K562 (cell line): ENCODE data around the gene SNAPC3. TPM values are rescaled to one million over a fixed set of nuclear protein-coding genes. Genes with fewer than 3 reads are reported as not detected.
A peak's percentile ranks its signal among the peaks of the same experiment; 100 is the strongest.

Experiments used
- ARID4B ChIP-seq: sonication (generic); formaldehyde crosslinking; IDR thresholded peaks from 2 replicates; pipeline ENCODE4 v1.8.0; 2022; ENCODE audit warnings: mild to moderate bottlenecking, missing genetic modification reagents
- CTCFL ChIP-seq: IDR thresholded peaks from 2 replicates; pipeline ENCODE4 v1.6.1; 2011; ENCODE audit warnings: borderline replicate concordance, low read depth, mild to moderate bottlenecking, moderate library complexity, low read length; ENCODE audit not compliant: insufficient read depth, poor library complexity, severe bottlenecking
- DEAF1 ChIP-seq: fragments of 450-650 bp; formaldehyde crosslinking; IDR thresholded peaks from 2 replicates; pipeline ENCODE4 v1.4.0; 2020; ENCODE audit warnings: mild to moderate bottlenecking, moderate library complexity
- HDAC6 ChIP-seq: IDR thresholded peaks from 2 replicates; pipeline ENCODE4 v1.6.1; 2012; ENCODE audit warnings: low read depth, mild to moderate bottlenecking, control low read depth, inconsistent platforms, low read length, moderate library complexity
- KAT2B ChIP-seq: IDR thresholded peaks from one replicate; pipeline ENCODE4 v1.6.1; 2012; ENCODE audit warnings: low read depth, mild to moderate bottlenecking, control low read depth, inconsistent platforms, low read length, moderate library complexity
- KHSRP ChIP-seq: fragments of 450-650 bp; IDR thresholded peaks from 2 replicates; pipeline ENCODE4 v1.6.1; 2017
- NEUROD1 ChIP-seq: fragments of 150-350 bp; IDR thresholded peaks from 2 replicates; pipeline ENCODE4 v1.6.1; 2014; ENCODE audit warnings: borderline replicate concordance, low read length, low read depth; ENCODE audit not compliant: partially characterized antibody
- NFE2L1 ChIP-seq: fragments of 450-650 bp; IDR thresholded peaks from 2 replicates; pipeline ENCODE4 v1.6.1; 2016; ENCODE audit warnings: missing genetic modification characterization, low read depth, mild to moderate bottlenecking, missing compliant biosample characterization, moderate library complexity, borderline replicate concordance
- NFIC ChIP-seq: fragments of 450-650 bp; IDR thresholded peaks from 2 replicates; pipeline ENCODE4 v1.6.1; 2017; ENCODE audit warnings: mild to moderate bottlenecking, inconsistent platforms
- PKNOX1 ChIP-seq: fragments of 450-650 bp; IDR thresholded peaks from 2 replicates; pipeline ENCODE4 v1.6.1; 2016
- STAG1 ChIP-seq: sonication (generic); formaldehyde crosslinking; IDR thresholded peaks from 2 replicates; pipeline ENCODE4 v1.5.0; 2020; ENCODE audit warnings: missing genetic modification reagents, borderline replicate concordance
- ZBTB1 ChIP-seq: sonication (generic); formaldehyde crosslinking; IDR thresholded peaks from 2 replicates; pipeline ENCODE4 v1.8.1; 2023; ENCODE audit warnings: missing genetic modification reagents, low read depth, mild to moderate bottlenecking, borderline replicate concordance
- ZBTB12 ChIP-seq: fragments of 250-450 bp; sonication (Bioruptor Pico); IDR thresholded peaks from 2 replicates; pipeline ENCODE4 v1.4.0; 2020
- polyA plus RNA-seq, 8 experiments: library from polyadenylated mRNA; depleted of rRNA in 4 of 8; stranded (reverse) in 5 of 8; unstranded in 3 of 8; fragments of >200 nt; fragmentation: Nextera tagmentation in 2 of 8; fragmentation: Illumina TruSeq in 1 of 8; extraction: Ambion mirVana in 2 of 8; extraction: Trizol in 1 of 8; gene quantifications; 2 replicates each; pipeline versions ENCODE4 v1.2.1 to v1.2.3, GENCODE V29; 2011 to 2014; ENCODE audit warnings: inconsistent platforms in 1 of 8, missing spikeins in 1 of 8
- total RNA-seq, 7 experiments: library from RNA; depleted of rRNA in 6 of 7; stranded (reverse); fragments of >200 nt in 6 of 7; fragmentation: Illumina TruSeq in 2 of 7; extraction: Trizol in 2 of 7; gene quantifications; 2 replicates each; pipeline versions ENCODE4 v1.2.1 to v1.2.3, GENCODE V29; 2011 to 2021; ENCODE audit warnings: low replicate concordance in 1 of 7

Gene SNAPC3
- total and polyA plus RNA-seq, 9 of the 15 experiments (the other 6 are each of a cell fraction or from before 2014, with no cell fraction given), result 2.3 to 38.9 (median 19.8) TPM

GRCh38 chr9:15510789-15511575, 88.3 kb downstream of the SNAPC3 start, which contains the start of gene PSIP1 (continued):
- TF ChIP-seq NFIC (peak; percentile 7; the same call in 1 of the 2 replicates), ARID4B (CRISPR knock-in tag) (no peak; the same call in 1 of the 2 replicates), HDAC6 (no peak), NEUROD1 (peak; percentile 17), KAT2B (no peak), KHSRP (no peak), DEAF1 (CRISPR knock-in tag) (no peak), PKNOX1 (peak; percentile 57), ZBTB1 (CRISPR knock-in tag) (peak; percentile 92), ZBTB12 (no peak), CTCFL (no peak), STAG1 (CRISPR knock-in tag) (no peak), NFE2L1 (tag) (no peak)
